Muscle of leg (tissue), 11 donors: ENCODE data around the gene IRS2. TPM values are rescaled to one million over a fixed set of nuclear protein-coding genes. Genes with fewer than 3 reads are reported as not detected.

Source experiments
- DNase-seq: peaks from one replicate; pipeline ENCODE4 v3.0.0; 2013
- H3K27ac ChIP-seq: one replicate; pipeline ENCODE4 v1.5.1; 2013; ENCODE audit warnings: mild to moderate bottlenecking, low read length, control low read depth
- H3K27me3 ChIP-seq: one replicate; pipeline ENCODE4 v1.6.1; 2013; ENCODE audit warnings: low read length; ENCODE audit not compliant: control insufficient read depth, insufficient read depth
- H3K36me3 ChIP-seq: one replicate; pipeline ENCODE4 v1.6.1; 2013; ENCODE audit warnings: low read length; ENCODE audit not compliant: control insufficient read depth, insufficient read depth
- H3K4me1 ChIP-seq: one replicate; pipeline ENCODE4 v1.6.1; 2013; ENCODE audit warnings: low read length; ENCODE audit not compliant: control insufficient read depth, insufficient read depth
- H3K4me3 ChIP-seq: one replicate; pipeline ENCODE4 v1.5.1; 2013; ENCODE audit warnings: low read length, control low read depth
- H3K9me3 ChIP-seq: replicated peaks from 2 replicates; pipeline ENCODE4 v1.6.1; 2013; ENCODE audit warnings: low read depth, low read length; ENCODE audit not compliant: control insufficient read depth
- WGBS: methylation state at CpG from one replicate; pipeline ENCODE4 v1.1.5; 2013; ENCODE audit warnings: missing lambda C conversion rate; ENCODE audit not compliant: insufficient coverage; 5-methylcytosine and 5-hydroxymethylcytosine counted together
- polyA plus RNA-seq, 8 donors: library from polyadenylated mRNA; unstranded; fragments of 120-200 nt; gene quantifications; one replicate each; pipeline versions ENCODE4 v1.2.1 to v1.2.3, GENCODE V29; 2013; ENCODE audit warnings: inconsistent platforms in 1 of 8, low replicate concordance in 1 of 8; ENCODE audit not compliant: insufficient read length in 8 of 8, insufficient read depth in 1 of 8
- total RNA-seq: library from RNA; stranded (reverse); fragments of 120-200 nt; gene quantifications from one replicate; pipeline ENCODE4 v1.2.4, GENCODE V29; 2013

IRS2 gene
- total and polyA plus RNA-seq, 9 donors, result 1.5 to 5.0 (median 2.8) TPM

DNA sequence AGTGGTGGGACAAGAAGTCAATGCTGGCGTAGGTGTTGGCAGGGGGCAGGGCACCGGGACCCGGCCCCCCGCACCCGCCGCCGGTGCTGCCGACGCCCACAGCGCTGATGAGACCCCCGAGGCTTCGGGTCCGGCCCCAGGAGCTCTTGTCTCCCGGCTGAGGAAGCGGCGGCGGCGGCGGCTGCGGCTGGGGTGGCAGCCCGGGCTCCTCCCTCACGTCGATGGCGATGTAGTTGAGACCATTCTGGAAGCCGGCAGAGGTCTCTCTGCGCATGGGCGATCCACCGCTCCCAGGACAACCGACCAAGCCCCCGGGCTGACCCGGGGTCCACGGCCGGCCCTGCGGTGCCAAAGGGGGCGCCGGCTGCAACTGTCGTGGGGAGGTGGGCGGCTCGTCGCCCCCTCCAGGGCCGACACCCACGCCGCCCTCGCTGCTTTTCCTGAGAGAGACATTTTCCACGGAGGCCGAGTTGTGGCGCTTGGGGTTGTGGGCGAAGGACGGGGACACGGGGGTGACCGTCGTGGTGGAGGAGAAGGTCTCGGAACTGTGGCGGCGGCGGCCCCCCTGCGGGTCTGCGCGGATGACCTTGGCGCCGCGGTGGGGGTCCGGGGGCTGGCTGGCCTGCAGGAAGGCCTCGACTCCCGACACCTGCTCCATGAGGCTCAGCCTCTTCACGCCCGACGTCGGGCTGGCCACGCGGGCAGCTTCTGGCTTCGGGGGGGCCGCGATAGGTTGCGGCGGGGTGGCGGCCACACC lies 4.1 kb downstream of the IRS2 start:
- Histone ChIP-seq H3K27me3 (peaks cover 7% of the 10 kb centered on the region), H3K27ac (no peak overlapping the region), H3K4me1 (peaks cover 19% of the 10 kb centered on the region), H3K9me3 (no peaks in the 10 kb centered on the region), H3K36me3 (peaks cover 16% of the 10 kb centered on the region), H3K4me3 (no peak overlapping the region)
- 96% methylated on average over 72 of the region's 77 CpGs for WGBS
- no peak for DNase-seq

DNA sequence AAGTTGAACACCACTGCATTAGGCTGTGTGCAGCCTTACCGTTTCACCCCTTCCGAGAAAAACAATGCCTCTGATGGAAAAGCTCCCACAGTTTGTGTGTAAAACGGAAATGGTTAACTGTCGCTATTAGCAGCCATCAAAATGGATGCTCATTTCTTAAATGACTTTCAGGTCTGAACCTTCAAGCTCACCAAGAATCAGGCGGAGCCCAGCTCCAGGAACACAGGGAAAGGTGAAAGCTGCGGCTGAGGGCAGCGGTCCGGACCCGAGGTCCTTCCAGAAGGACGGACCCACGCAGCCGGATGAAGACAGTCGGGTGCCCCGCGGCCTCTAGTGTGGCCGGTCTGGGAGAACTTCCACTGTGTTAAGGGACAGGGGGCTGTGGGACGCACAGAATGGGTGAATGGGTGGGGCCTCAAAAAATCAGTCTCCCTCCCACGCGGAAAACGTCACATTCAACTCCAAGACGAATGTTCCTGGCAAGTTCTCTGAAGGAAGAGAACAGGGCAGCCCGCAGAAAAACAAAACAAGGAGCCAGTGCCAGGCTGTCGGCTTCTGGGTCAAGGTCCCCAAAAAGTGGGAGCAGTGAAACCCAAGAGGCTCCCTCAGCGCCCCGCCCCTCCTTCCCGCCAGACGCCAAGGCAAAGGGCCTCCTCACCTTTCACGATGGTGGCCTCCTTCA lies 4.9 kb downstream of the IRS2 start:
- Histone ChIP-seq H3K36me3 (peaks cover 16% of the 10 kb centered on the region), H3K27me3 (peaks cover 7% of the 10 kb centered on the region), H3K27ac (no peak overlapping the region), H3K9me3 (no peaks in the 10 kb centered on the region), H3K4me1 (peaks cover 19% of the 10 kb centered on the region), H3K4me3 (peak overlapping the region; percentile 21)
- DNase-seq, result no peak
- WGBS, result 58% methylated on average over 22 of the region's 28 CpGs

DNA sequence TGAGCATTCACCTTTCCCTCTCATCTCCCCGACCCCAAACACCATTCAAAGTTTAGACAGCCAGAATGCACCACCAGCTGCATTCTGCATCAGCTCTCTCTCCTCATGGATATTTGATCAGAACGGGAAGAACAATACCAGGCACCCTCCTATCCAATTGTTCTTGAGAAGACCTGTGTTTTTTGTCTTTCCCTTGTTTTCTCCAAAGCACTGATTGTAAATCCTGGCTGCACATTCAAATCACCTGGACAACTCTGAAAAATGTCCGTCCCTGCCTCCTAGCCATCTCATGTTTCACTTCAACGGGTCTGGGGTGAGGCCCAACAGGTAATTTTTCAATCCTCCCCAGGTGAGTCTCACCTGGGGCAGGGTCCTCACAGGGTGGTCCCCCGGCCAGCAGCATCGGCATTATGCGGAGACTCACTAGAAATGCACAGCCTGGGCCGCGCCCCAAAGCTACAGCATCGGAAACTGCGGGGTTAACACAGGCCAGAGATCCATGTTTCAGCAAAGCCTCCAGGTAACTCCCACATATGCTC lies 5.5 kb downstream of the IRS2 start:
- Histone ChIP-seq H3K9me3 (no peaks in the 10 kb centered on the region), H3K36me3 (peaks cover 16% of the 10 kb centered on the region), H3K27me3 (peaks cover 7% of the 10 kb centered on the region), H3K4me3 (peak overlapping the region; percentile 21), H3K27ac (no peak overlapping the region), H3K4me1 (peaks cover 19% of the 10 kb centered on the region)
- WGBS, result 42% methylated on average over 10 of the region's 11 CpGs
- DNase-seq, result no peak

DNA sequence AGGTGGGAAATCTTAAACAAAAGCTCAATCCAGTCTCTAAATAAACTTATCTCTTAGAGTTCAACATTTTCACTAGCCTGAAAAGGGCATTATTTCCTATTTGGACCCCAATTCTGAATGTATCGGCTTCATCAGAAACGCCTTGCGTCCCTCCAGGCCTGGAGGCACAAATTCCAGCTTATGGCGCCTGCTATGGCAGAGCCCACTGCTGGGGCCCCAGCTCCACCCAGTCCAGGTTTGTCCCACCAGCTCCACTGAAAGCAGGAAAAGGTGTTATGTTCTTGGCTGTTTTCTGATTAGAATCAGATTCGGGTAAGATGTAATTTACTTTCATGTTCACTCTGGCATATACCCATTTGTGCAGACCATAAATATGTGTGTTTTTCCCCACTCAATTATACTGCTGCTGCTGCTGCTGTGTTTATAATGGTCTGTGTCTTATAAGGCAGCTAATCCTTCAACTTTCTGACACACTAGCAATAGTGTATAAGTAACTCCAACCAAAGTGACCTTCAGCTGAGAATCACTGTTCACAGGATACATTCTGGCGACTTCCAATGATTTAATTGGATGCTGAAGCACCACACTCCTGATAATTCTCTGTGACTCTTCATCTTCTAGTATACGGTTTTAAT lies 6.4 kb downstream of the IRS2 start:
- Histone ChIP-seq H3K36me3 (peaks cover 16% of the 10 kb centered on the region), H3K27ac (no peak overlapping the region), H3K4me3 (no peak overlapping the region)

DNA sequence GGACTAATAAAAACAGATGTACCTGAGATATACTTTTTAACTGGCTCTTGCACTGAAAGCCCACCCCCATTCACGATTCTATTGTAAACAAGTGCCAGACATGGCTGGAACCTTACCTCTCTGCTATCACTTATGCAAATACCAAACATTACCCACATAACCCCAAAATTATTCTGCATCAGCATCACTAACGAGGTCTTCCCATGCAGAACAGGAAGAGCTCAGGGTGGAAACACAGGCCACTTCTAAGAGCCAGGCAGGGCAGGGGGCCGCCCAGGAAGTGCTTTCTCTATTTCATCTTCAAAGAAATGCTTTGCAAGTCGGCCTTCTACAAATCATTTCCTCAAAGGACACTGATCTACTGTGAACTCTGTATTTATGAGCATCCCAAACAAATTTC lies 7.3 kb downstream of the IRS2 start:
- H3K27me3 ChIP-seq, result peaks cover 2% of the 10 kb centered on the region
- no peak overlapping the region for H3K4me3 ChIP-seq
- DNase-seq, result no peak
- WGBS, result 65% methylated on average over 2 of the region's 4 CpGs
- no peak overlapping the region for H3K27ac ChIP-seq
- peaks cover 11% of the 10 kb centered on the region for H3K4me1 ChIP-seq
- peaks cover 16% of the 10 kb centered on the region for H3K36me3 ChIP-seq
- no peaks in the 10 kb centered on the region for H3K9me3 ChIP-seq

More for the DNA sequence above, 6.4 kb downstream of the IRS2 start:
- H3K9me3 ChIP-seq, result no peaks in the 10 kb centered on the region
- 92% methylated on average over 4 of the region's 7 CpGs for WGBS
- H3K4me1 ChIP-seq, result peaks cover 15% of the 10 kb centered on the region
- H3K27me3 ChIP-seq, result peaks cover 4% of the 10 kb centered on the region
- no peak for DNase-seq

DNA sequence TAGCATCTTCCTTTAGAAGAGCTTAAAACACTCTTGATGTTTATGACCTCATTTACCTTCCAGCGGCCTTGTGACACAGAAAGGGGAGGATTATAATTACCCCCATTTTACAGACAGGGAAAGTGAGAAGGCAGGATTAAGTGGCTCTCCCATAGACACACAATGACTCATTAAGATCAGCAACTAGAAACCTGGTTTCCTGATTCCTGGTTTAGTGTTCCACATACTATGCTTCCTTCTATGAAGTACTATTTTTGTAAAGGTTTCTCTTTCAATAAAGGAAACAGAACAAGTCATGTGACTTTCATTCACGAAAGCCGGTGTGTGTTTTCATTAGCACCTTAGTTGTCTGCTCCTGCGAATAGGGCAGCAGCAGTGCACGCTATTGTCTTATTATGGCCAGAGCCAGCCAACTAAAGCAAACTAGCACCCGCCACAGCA lies 8.3 kb downstream of the IRS2 start:
- H3K27me3 ChIP-seq, result no peaks in the 10 kb centered on the region
- no peaks in the 10 kb centered on the region for H3K9me3 ChIP-seq
- peaks cover 12% of the 10 kb centered on the region for H3K36me3 ChIP-seq
- no peak overlapping the region for H3K4me3 ChIP-seq
- H3K4me1 ChIP-seq, result peaks cover 9% of the 10 kb centered on the region
- 56% methylated on average over 4 of the region's 6 CpGs for WGBS
- DNase-seq, result no peak
- H3K27ac ChIP-seq, result no peak overlapping the region

DNA sequence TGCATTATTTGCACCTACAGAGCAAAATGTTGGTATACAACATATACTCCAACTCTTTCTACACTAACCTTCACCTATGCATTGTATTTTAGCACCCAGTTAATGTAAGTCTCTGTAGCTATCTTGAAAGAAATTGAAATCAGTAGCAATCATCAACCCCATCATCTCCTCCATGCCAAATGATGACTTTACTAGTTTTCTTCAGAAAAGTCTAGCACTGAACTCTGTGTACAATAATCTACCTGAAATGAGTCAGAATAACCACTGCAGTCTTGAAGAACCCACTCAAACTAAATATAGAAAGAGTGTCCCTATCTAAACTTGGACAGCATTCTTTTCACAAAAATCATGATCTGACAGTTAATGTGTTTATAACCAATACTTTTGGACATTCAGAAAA lies 9.8 kb downstream of the IRS2 start:
- no peaks in the 10 kb centered on the region for H3K27me3 ChIP-seq
- no peak for DNase-seq
- peaks cover 7% of the 10 kb centered on the region for H3K4me1 ChIP-seq
- H3K4me3 ChIP-seq, result no peak overlapping the region
- H3K27ac ChIP-seq, result no peak overlapping the region
- H3K9me3 ChIP-seq, result no peaks in the 10 kb centered on the region
- peaks cover 10% of the 10 kb centered on the region for H3K36me3 ChIP-seq

DNA sequence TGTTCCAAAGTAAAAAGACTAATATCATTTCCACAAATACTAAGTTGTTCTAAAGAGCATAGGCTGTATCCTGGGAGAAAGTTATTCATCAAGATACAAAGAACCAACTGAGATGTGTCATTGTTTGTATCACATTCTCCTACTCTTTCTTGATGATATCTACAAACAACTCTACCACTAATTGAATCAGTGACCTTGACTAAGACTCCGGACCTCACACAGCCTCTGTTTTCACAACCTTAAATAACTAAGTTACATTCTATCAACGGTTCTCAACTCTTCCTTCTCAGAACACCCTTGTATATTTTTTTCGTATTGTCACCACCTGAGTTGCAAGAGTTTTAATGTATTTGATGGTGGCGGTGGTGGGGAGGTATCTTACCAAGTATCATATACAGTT lies 12.6 kb downstream of the IRS2 start:
- 83% methylated on average over 1 of the region's 4 CpGs for whole genome bisulfite sequencing
- DNase-seq, result no peak

DNA sequence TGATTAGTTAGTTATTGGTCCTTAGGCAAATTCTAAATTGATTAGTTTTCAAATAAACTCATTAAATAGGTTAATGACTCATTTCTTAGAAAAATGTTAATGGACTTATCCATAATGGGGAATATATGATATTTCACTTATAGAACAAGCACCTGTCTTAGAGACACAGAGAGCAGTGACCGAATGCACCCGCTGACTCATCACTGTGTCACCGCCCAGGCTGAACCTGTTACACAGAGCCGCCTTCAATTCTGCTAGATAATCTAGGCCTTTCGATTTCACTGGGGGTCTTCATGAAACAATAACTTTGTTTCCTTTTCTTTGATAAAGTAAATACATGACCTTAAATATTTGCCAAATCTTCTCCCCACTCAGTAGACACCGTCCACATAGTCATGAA lies 13.1 kb downstream of the IRS2 start:
- H3K9me3 ChIP-seq, result no peaks in the 10 kb centered on the region
- DNase-seq, result no peak
- H3K36me3 ChIP-seq, result peaks cover 7% of the 10 kb centered on the region
- no peak overlapping the region for H3K4me3 ChIP-seq
- no peaks in the 10 kb centered on the region for H3K4me1 ChIP-seq
- H3K27ac ChIP-seq, result no peak overlapping the region
- WGBS, result 100% methylated on average over 1 of the region's 6 CpGs
- no peaks in the 10 kb centered on the region for H3K27me3 ChIP-seq

More for the DNA sequence above, 12.6 kb downstream of the IRS2 start:
- Histone ChIP-seq H3K27me3 (no peaks in the 10 kb centered on the region), H3K4me3 (no peak overlapping the region), H3K9me3 (no peaks in the 10 kb centered on the region), H3K27ac (no peak overlapping the region), H3K36me3 (peaks cover 7% of the 10 kb centered on the region), H3K4me1 (no peaks in the 10 kb centered on the region)

DNA sequence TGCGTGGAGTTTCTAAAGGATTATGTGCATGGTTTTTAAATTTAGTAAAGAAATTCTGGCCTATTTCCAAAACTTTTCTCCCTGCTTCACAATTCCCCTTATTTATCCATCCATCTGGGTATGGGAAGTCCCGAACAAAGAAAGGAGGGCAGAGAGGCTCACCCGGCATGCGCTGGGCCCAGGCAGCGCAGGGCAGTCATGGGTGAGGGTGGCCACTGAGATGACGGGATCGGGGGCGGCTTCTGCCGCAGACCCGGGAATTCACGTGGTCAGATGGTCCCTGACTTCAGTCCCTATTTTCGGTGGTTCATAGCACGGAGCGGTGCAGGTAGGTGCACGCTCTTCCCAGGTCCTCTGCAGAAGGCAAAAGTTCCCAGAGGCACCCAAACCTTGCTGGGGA lies 14.5 kb downstream of the IRS2 start:
- Histone ChIP-seq H3K27ac (no peak overlapping the region), H3K4me1 (no peaks in the 10 kb centered on the region)

More for the DNA sequence above, 14.5 kb downstream of the IRS2 start:
- DNase-seq, result no peak
- WGBS, result 89% methylated on average over 13 of the region's 15 CpGs
- Histone ChIP-seq H3K36me3 (peaks cover 7% of the 10 kb centered on the region), H3K27me3 (no peaks in the 10 kb centered on the region), H3K4me3 (no peak overlapping the region), H3K9me3 (no peaks in the 10 kb centered on the region)
